HepG2 (cell line): ENCODE results near the gene TEAD3. TPM values are rescaled to one million over a fixed set of nuclear protein-coding genes. Genes with fewer than 3 reads are reported as not detected.

ENCODE experiments used
- ATM ChIP-seq: fragments of 450-650 bp; IDR thresholded peaks from 2 replicates; pipeline ENCODE4 v1.7.1; 2017; ENCODE audit warnings: mild to moderate bottlenecking, borderline replicate concordance
- ELF1 ChIP-seq: sonication (generic); formaldehyde crosslinking; IDR thresholded peaks from 2 replicates; pipeline ENCODE4 v1.4.0; 2020; ENCODE audit warnings: missing genetic modification reagents
- ELF4 ChIP-seq: sonication (generic); formaldehyde crosslinking; IDR thresholded peaks from 2 replicates; pipeline ENCODE4 v1.5.0; 2020; ENCODE audit warnings: missing genetic modification reagents, mild to moderate bottlenecking, moderate library complexity, borderline replicate concordance
- MTF2 ChIP-seq: sonication (generic); formaldehyde crosslinking; IDR thresholded peaks from 2 replicates; pipeline ENCODE4 v1.5.0; 2020; ENCODE audit warnings: missing genetic modification reagents, borderline replicate concordance
- NFKBIZ ChIP-seq: IDR thresholded peaks from 2 replicates; pipeline ENCODE4 v1.6.1; 2018; ENCODE audit warnings: missing genetic modification reagents, missing compliant biosample characterization
- PAF1 ChIP-seq: IDR thresholded peaks from 2 replicates; pipeline ENCODE4 v1.6.1; 2016; ENCODE audit warnings: missing genetic modification reagents, missing compliant biosample characterization
- PITX1 ChIP-seq: sonication (generic); formaldehyde crosslinking; IDR thresholded peaks from 2 replicates; pipeline ENCODE4 v1.5.1; 2020; ENCODE audit warnings: mild to moderate bottlenecking, missing genetic modification reagents
- POLR2AphosphoS2 ChIP-seq: IDR thresholded peaks from 2 replicates; pipeline ENCODE4 v1.6.1; 2011; ENCODE audit warnings: low read depth, low read length, improper control_type of control experiment
- RELA ChIP-seq: sonication (generic); formaldehyde crosslinking; IDR thresholded peaks from 2 replicates; pipeline ENCODE4 v1.4.0; 2020; ENCODE audit warnings: missing genetic modification reagents
- SAP130 ChIP-seq: IDR thresholded peaks from 2 replicates; pipeline ENCODE4 v1.6.1; 2016; ENCODE audit warnings: low read depth
- THAP8 ChIP-seq: sonication (generic); formaldehyde crosslinking; IDR thresholded peaks from 2 replicates; pipeline ENCODE4 v1.5.1; 2020; ENCODE audit warnings: missing genetic modification reagents, mild to moderate bottlenecking, borderline replicate concordance
- TMF1 ChIP-seq: sonication (generic); formaldehyde crosslinking; IDR thresholded peaks from 2 replicates; pipeline ENCODE4 v1.8.1; 2022; ENCODE audit warnings: low read depth, missing genetic modification reagents
- ZNF484 ChIP-seq: sonication (generic); formaldehyde crosslinking; IDR thresholded peaks from 2 replicates; pipeline ENCODE4 v1.5.1; 2020; ENCODE audit warnings: mild to moderate bottlenecking, low read depth, missing genetic modification reagents, borderline replicate concordance
- ZNF574 ChIP-seq: sonication (generic); formaldehyde crosslinking; IDR thresholded peaks from 2 replicates; pipeline ENCODE4 v1.4.0; 2020; ENCODE audit warnings: missing genetic modification reagents
- ZNF616 ChIP-seq: sonication (generic); formaldehyde crosslinking; IDR thresholded peaks from 2 replicates; pipeline ENCODE4 v1.5.0; 2020; ENCODE audit warnings: low read depth, mild to moderate bottlenecking, missing genetic modification reagents
- ZNF784 ChIP-seq: sonication (generic); formaldehyde crosslinking; IDR thresholded peaks from 2 replicates; pipeline ENCODE4 v1.5.1; 2020; ENCODE audit warnings: missing genetic modification reagents, mild to moderate bottlenecking, borderline replicate concordance
- ZSCAN31 ChIP-seq: sonication (generic); formaldehyde crosslinking; IDR thresholded peaks from 2 replicates; pipeline ENCODE4 v1.5.0; 2020; ENCODE audit warnings: low read depth, mild to moderate bottlenecking, missing genetic modification reagents
- polyA plus RNA-seq, 8 experiments: library from polyadenylated mRNA; depleted of rRNA in 3 of 8; stranded (reverse) in 7 of 8; unstranded in 1 of 8; fragments of >200 nt; fragmentation: Illumina TruSeq in 4 of 8; extraction: Trizol in 4 of 8; gene quantifications; 2 replicates each; pipeline versions ENCODE4 v1.2.1 to v1.2.3, GENCODE V29; 2011 to 2016; ENCODE audit warnings: low read depth in 4 of 8, missing spikeins in 1 of 8, mixed read lengths in 1 of 8; ENCODE audit not compliant: insufficient read depth in 1 of 8
- total RNA-seq, 5 experiments: library from RNA; depleted of rRNA; stranded (reverse); fragments of >200 nt; fragmentation: Illumina TruSeq; extraction: Trizol; gene quantifications; 2 replicates each; pipeline ENCODE4 v1.2.3, GENCODE V29; 2016; ENCODE audit warnings: low read depth in 1 of 5
- TF ChIP-seq, protein P1 (sequence below): IDR thresholded peaks from 2 replicates; pipeline ENCODE4 v1.6.1; 2016
- TF ChIP-seq, protein P2 (sequence below): sonication (generic); formaldehyde crosslinking; IDR thresholded peaks from 2 replicates; pipeline ENCODE4 v1.4.0; 2020; ENCODE audit warnings: missing genetic modification reagents

Gene TEAD3
- total and polyA plus RNA-seq, 2 of the 13 experiments (the other 11 are each of a cell fraction or from before 2014, with no cell fraction given), result 15.1 to 16.5 TPM

DNA sequence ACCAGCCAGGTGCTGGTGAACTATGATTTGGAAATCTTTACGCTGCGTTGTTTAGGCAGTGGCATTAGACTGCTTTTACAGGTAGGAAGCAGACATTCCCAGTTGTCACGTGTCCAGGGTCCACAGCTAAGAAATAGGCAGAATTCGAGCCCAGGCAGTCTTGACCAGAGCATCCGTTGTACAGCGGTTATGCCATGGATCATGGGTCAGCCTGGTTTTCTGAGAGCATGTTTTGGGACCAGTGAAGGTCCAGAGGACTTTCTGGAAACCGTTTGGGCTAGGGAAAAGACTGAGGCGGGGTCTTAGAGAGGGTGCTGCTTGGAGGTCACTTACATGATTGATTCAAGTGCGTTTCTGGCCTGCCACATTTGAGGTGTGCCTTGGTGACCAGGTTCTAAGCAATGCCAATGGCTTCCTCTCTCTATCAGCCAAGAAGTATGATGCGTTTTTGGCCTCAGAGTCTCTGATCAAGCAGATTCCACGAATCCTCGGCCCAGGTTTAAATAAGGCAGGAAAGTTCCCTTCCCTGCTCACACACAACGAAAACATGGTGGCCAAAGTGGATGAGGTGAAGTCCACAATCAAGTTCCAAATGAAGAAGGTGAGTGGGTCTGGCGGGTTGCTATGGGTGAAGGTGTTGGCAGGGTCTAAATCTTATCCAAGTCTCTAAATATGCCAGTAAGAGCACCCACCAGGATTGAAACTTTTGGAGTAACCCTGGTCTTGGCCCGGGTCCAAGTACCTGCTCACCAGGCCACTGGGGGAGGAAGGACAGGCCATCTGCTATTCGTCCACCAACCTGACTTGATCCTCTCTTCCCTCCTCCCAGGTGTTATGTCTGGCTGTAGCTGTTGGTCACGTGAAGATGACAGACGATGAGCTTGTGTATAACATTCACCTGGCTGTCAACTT lies 26.9 kb downstream of the TEAD3 start (continued):
- TF ChIP-seq ZNF574 (CRISPR knock-in tag) (no peak), MTF2 (CRISPR knock-in tag) (no peak), TMF1 (CRISPR knock-in tag) (peak; percentile 69; the same call in 1 of the 2 replicates), ATM (no peak), ZSCAN31 (CRISPR knock-in tag) (no peak), THAP8 (CRISPR knock-in tag) (no peak), PAF1 (CRISPR knock-in tag) (peak; percentile 55; the same call in 1 of the 2 replicates), PITX1 (CRISPR knock-in tag) (no peak), ZNF616 (CRISPR knock-in tag) (no peak), POLR2AphosphoS2 (no peak), NFKBIZ (0 out of 2 replicates have a peak, but pooled peaks have one; percentile 19), ZNF484 (CRISPR knock-in tag) (no peak), RELA (no peak), SAP130 (0 out of 2 replicates have a peak, but pooled peaks have one; percentile 8), ZNF784 (CRISPR knock-in tag) (peak; percentile 19; the same call in 1 of the 2 replicates), ELF1 (CRISPR knock-in tag) (no peak), ELF4 (CRISPR knock-in tag) (no peak)
- TF ChIP-seq, protein P1, sequence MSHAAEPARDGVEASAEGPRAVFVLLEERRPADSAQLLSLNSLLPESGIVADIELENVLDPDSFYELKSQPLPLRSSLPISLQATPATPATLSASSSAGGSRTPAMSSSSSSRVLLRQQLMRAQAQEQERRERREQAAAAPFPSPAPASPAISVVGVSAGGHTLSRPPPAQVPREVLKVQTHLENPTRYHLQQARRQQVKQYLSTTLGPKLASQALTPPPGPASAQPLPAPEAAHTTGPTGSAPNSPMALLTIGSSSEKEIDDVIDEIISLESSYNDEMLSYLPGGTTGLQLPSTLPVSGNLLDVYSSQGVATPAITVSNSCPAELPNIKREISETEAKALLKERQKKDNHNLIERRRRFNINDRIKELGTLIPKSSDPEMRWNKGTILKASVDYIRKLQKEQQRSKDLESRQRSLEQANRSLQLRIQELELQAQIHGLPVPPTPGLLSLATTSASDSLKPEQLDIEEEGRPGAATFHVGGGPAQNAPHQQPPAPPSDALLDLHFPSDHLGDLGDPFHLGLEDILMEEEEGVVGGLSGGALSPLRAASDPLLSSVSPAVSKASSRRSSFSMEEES (CRISPR knock-in tag), result peak; percentile 47; the same call in 1 of the 2 replicates
- TF ChIP-seq, protein P2, sequence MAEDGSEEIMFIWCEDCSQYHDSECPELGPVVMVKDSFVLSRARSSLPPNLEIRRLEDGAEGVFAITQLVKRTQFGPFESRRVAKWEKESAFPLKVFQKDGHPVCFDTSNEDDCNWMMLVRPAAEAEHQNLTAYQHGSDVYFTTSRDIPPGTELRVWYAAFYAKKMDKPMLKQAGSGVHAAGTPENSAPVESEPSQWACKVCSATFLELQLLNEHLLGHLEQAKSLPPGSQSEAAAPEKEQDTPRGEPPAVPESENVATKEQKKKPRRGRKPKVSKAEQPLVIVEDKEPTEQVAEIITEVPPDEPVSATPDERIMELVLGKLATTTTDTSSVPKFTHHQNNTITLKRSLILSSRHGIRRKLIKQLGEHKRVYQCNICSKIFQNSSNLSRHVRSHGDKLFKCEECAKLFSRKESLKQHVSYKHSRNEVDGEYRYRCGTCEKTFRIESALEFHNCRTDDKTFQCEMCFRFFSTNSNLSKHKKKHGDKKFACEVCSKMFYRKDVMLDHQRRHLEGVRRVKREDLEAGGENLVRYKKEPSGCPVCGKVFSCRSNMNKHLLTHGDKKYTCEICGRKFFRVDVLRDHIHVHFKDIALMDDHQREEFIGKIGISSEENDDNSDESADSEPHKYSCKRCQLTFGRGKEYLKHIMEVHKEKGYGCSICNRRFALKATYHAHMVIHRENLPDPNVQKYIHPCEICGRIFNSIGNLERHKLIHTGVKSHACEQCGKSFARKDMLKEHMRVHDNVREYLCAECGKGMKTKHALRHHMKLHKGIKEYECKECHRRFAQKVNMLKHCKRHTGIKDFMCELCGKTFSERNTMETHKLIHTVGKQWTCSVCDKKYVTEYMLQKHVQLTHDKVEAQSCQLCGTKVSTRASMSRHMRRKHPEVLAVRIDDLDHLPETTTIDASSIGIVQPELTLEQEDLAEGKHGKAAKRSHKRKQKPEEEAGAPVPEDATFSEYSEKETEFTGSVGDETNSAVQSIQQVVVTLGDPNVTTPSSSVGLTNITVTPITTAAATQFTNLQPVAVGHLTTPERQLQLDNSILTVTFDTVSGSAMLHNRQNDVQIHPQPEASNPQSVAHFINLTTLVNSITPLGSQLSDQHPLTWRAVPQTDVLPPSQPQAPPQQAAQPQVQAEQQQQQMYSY, result no peak
